ENCODE data around the gene GCNT1. TPM values are rescaled to one million over a fixed set of nuclear protein-coding genes. Genes with fewer than 3 reads are reported as not detected.
"Not testable (repeated sequence)": the region's sequence is repeated elsewhere in the genome, so short reads cannot be mapped to it uniquely, and the experiment has no call there.

Gene GCNT1
- total and polyA plus RNA-seq, 2 donors (not counting 1 experiment from before 2014, with no cell fraction given), result 9.1 to 31.0 TPM

GRCh38 chr9:76531231-76531780 is 72.3 kb downstream of the GCNT1 start:
- CTCF ChIA-PET, result no interaction called here
- Histone ChIP-seq H3K4me2 (replicated peaks; ENCODE audit: low read depth, low read length, poor library complexity, severe bottlenecking) (no peak overlapping the region), H3K9ac (ENCODE audit: low read length) (no peak overlapping the region), H3K27ac (ENCODE audit: low read length in 2 of 2) (no peak overlapping the region), H3K9me3 (ENCODE audit: control extremely low read depth in 1 of 3, control insufficient read depth in 2 of 3, insufficient read depth in 1 of 3, low read length in 2 of 3) (peaks cover 0 to 6% (median 0%) of the 10 kb centered on the region in 3 donors), H3K4me3 (ENCODE audit: control extremely low read depth in 1 of 5, extremely low read depth in 1 of 5, insufficient read depth in 1 of 5, low read depth in 2 of 5, low read length in 4 of 5) (no peak overlapping the region), H2AFZ (ENCODE audit: insufficient read depth, low read depth, low read length, poor library complexity, severe bottlenecking) (no peak overlapping the region), H3K27me3 (replicated peaks in 1 of 4; ENCODE audit: control extremely low read depth in 1 of 4, control insufficient read depth in 3 of 4, insufficient read depth in 4 of 4, low read length in 3 of 4) (no peaks in the 10 kb centered on the region), H4K20me1 (ENCODE audit: control insufficient read depth, insufficient read depth, low read length, poor library complexity, severe bottlenecking) (no peaks in the 10 kb centered on the region), H3K4me1 (ENCODE audit: control insufficient read depth in 2 of 2, insufficient read depth in 2 of 2, low read length in 2 of 2) (peaks cover 2 to 5% of the 10 kb centered on the region in 2 donors), H3K36me3 (replicated peaks in 1 of 2; ENCODE audit: control extremely low read depth in 1 of 2, control insufficient read depth in 1 of 2, extremely low read depth in 1 of 2, insufficient read depth in 2 of 2, low read length in 1 of 2) (no peaks in the 10 kb centered on the region), H3K79me2 (ENCODE audit: control insufficient read depth, insufficient read depth, low read length) (peaks cover 3% of the 10 kb centered on the region)
- WGBS (ENCODE audit: insufficient coverage), result 75% methylated on average over 2 of the region's 3 CpGs
- POLR2A ChIA-PET, result no interaction called here
- H3K27me3 Mint-ChIP-seq, result no peaks in the 10 kb centered on the region
- ATAC-seq (ENCODE audit: low read depth) (no peak), DNase-seq (no peak)
- no peak for TF ChIP-seq EZH2 (IDR thresholded peaks at IDR 0.05; ENCODE audit: borderline replicate concordance, insufficient read depth, low read depth, low read length, poor library complexity, severe bottlenecking)
- TF ChIP-seq CTCF (IDR thresholded peaks at IDR 0.05), result no peak
- no peaks in the 10 kb centered on the region for H3K9me3 Mint-ChIP-seq (ENCODE audit: insufficient read depth)
- no peak overlapping the region for H3K27ac Mint-ChIP-seq
- intact Hi-C loops (cut with micrococcal nuclease), result no loop called here
- no peak overlapping the region for H3K4me3 Mint-ChIP-seq
- H3K4me1 Mint-ChIP-seq, result peaks cover 9% of the 10 kb centered on the region

GRCh38 chr9:76532877-76533276 is 73.9 kb downstream of the GCNT1 start:
- H3K4me1 ChIP-seq (ENCODE audit: control insufficient read depth in 2 of 2, insufficient read depth in 2 of 2, low read length in 2 of 2); H4K20me1 ChIP-seq (ENCODE audit: control insufficient read depth, insufficient read depth, low read length, poor library complexity, severe bottlenecking); H3K4me1 Mint-ChIP-seq; H3K79me2 ChIP-seq (ENCODE audit: control insufficient read depth, insufficient read depth, low read length); ATAC-seq (ENCODE audit: low read depth); H3K9ac ChIP-seq (ENCODE audit: low read length); DNase-seq; H3K36me3 ChIP-seq (replicated peaks in 1 of 2; ENCODE audit: control extremely low read depth in 1 of 2, control insufficient read depth in 1 of 2, extremely low read depth in 1 of 2, insufficient read depth in 2 of 2, low read length in 1 of 2); H3K27ac ChIP-seq (ENCODE audit: low read length in 2 of 2); H3K27ac Mint-ChIP-seq; H3K9me3 Mint-ChIP-seq (ENCODE audit: insufficient read depth); H2AFZ ChIP-seq (ENCODE audit: insufficient read depth, low read depth, low read length, poor library complexity, severe bottlenecking); H3K27me3 ChIP-seq (replicated peaks in 1 of 4; ENCODE audit: control extremely low read depth in 1 of 4, control insufficient read depth in 3 of 4, insufficient read depth in 4 of 4, low read length in 3 of 4); H3K4me3 ChIP-seq (ENCODE audit: control extremely low read depth in 1 of 5, extremely low read depth in 1 of 5, insufficient read depth in 1 of 5, low read depth in 2 of 5, low read length in 4 of 5); H3K9me3 ChIP-seq (ENCODE audit: control extremely low read depth in 1 of 3, control insufficient read depth in 2 of 3, insufficient read depth in 1 of 3, low read length in 2 of 3); H3K27me3 Mint-ChIP-seq; H3K4me3 Mint-ChIP-seq; intact Hi-C loops (cut with micrococcal nuclease); POLR2A ChIA-PET; H3K4me2 ChIP-seq (replicated peaks; ENCODE audit: low read depth, low read length, poor library complexity, severe bottlenecking): not testable (repeated sequence)
- CTCF ChIA-PET, result interaction anchor here (1.6 kb wide), 1 partner anchor 126 kb away, joined by 4 read pairs; no protein-coding TSS in a partner anchor
- WGBS (ENCODE audit: insufficient coverage), result 100% methylated on average over 3 of the region's 4 CpGs
